Stomach (tissue), 19 donors: ENCODE measurements around the gene VRK2. TPM values are rescaled to one million over a fixed set of nuclear protein-coding genes. Genes with fewer than 3 reads are reported as not detected.

Experiments used
- DNase-seq, 2 donors: peaks; one replicate each; pipeline versions ENCODE4 v3.0.0 to v3.0.0-alpha.2; 2013 to 2019
- H3K27ac ChIP-seq, 5 donors: fragments of 200-600 bp in 4 of 5; sonication (generic) in 4 of 5; one replicate each; pipeline ENCODE4 v1.5.1; 2013 to 2019; ENCODE audit warnings: mild to moderate bottlenecking in 1 of 5, moderate library complexity in 1 of 5
- H3K27me3 ChIP-seq, 3 donors: fragments of 200-600 bp; sonication (generic); one replicate each; pipeline ENCODE4 v1.5.1; 2017 to 2019; ENCODE audit warnings: mixed run types in 1 of 3
- H3K36me3 ChIP-seq, 4 donors: fragments of 200-600 bp; sonication (generic); 1 replicate in 3 of 4; 2 replicates in 1 of 4; pipeline ENCODE4 v1.5.1; 2016 to 2019
- H3K4me1 ChIP-seq, 4 donors: fragments of 200-600 bp; sonication (generic); one replicate each; pipeline ENCODE4 v1.5.1; 2016 to 2019
- H3K4me3 ChIP-seq, 4 donors: fragments of 200-600 bp; sonication (generic) in 3 of 4; one replicate each; pipeline ENCODE4 v1.5.1; 2016 to 2019; ENCODE audit warnings: mild to moderate bottlenecking in 1 of 4
- H3K9me3 ChIP-seq, 4 donors: fragments of 200-600 bp; sonication (generic); one replicate each; pipeline ENCODE4 v1.5.1; 2016 to 2019
- CTCF ChIP-seq, 7 experiments: fragments of 450-650 bp in 4 of 7; fragments of 200-600 bp in 3 of 7; sonication (generic) in 3 of 7; IDR thresholded peaks; one replicate each; pipeline ENCODE4 v1.5.1; 2016 to 2019; ENCODE audit warnings: antibody characterized with exemption in 7 of 7, control low read depth in 2 of 7, mild to moderate bottlenecking in 1 of 7
- EP300 ChIP-seq: sonication (generic); formaldehyde crosslinking; IDR thresholded peaks from one replicate; pipeline ENCODE4 v1.6.1; 2017; ENCODE audit warnings: antibody characterized with exemption
- POLR2A ChIP-seq, 4 donors: fragments of 450-650 bp; IDR thresholded peaks; one replicate each; pipeline ENCODE4 v1.6.1; 2016; ENCODE audit warnings: antibody characterized with exemption in 4 of 4, control low read depth in 2 of 4, mild to moderate bottlenecking in 1 of 4, moderate library complexity in 1 of 4
- POLR2AphosphoS5 ChIP-seq, 3 donors: sonication (generic); formaldehyde crosslinking; IDR thresholded peaks; one replicate each; pipeline ENCODE4 v1.6.1; 2016; ENCODE audit warnings: antibody characterized with exemption in 3 of 3
- WGBS, 5 donors: extraction: QIAGEN DNeasy Blood & Tissue Kit in 3 of 5; methylation state at CpG; one replicate each; pipeline versions ENCODE4 v1.1.5 to v1.1.7; 2013 to 2018; 5-methylcytosine and 5-hydroxymethylcytosine counted together
- intact Hi-C: fragments of 100-400 bp; cut with DNase I; formaldehyde crosslinking; loops from one replicate; pipeline ENCODE4 v1.15.1; 2023; ENCODE audit warnings: low total_unique reads
- long read RNA-seq, 10 donors: transcript quantifications; one replicate each; lab custom pipeline, GENCODE V29; 2026
- polyA plus RNA-seq, 3 donors: library from polyadenylated mRNA; stranded (reverse); fragments of 200-250 nt; gene quantifications; one replicate each; pipeline ENCODE4 v1.2.3, GENCODE V29; 2013
- total RNA-seq, 5 donors: library from RNA; depleted of rRNA; stranded (reverse); fragments of >200 nt; gene quantifications; one replicate each; pipeline versions ENCODE4 v1.1.0 to v1.2.3, GENCODE V29; 2014 to 2016
- donor health status: healthy with polysubstance abuse.
- donor health status: Bipolar disorder and iron deficiency.
- donor health status: healthy.

VRK2 gene
- total RNA-seq = 10 to 100 TPM; 11.1 to 29.9 (median 24.4) TPM
- polyA plus RNA-seq = 10 to 100 TPM; 10.0 to 11.3 (median 10.5) TPM
- long read RNA-seq, donor 1, partial matches to known transcripts = 6 of 7 reads
- long read RNA-seq, donor 1, other reads (novel, unspliced or antisense) = 0 of 7 reads
- long read RNA-seq, donor 2, partial matches to known transcripts = 0 of 1 reads
- long read RNA-seq, donor 2, other reads (novel, unspliced or antisense) = 0 of 1 reads
- long read RNA-seq, donor 3, partial matches to known transcripts = 0 of 1 reads
- long read RNA-seq, donor 3, other reads (novel, unspliced or antisense) = 0 of 1 reads
- long read RNA-seq, donor 4 = 0 reads
- long read RNA-seq, donor 5 = 0 reads
- long read RNA-seq, donor 6 = 0 reads
- long read RNA-seq, donor 7, partial matches to known transcripts = 12 of 14 reads
- long read RNA-seq, donor 7, other reads (novel, unspliced or antisense) = 0 of 14 reads
- long read RNA-seq, donor 8, partial matches to known transcripts = 0 of 2 reads
- long read RNA-seq, donor 8, other reads (novel, unspliced or antisense) = 0 of 2 reads
- long read RNA-seq, donor 9, partial matches to known transcripts = 5 of 8 reads
- long read RNA-seq, donor 9, other reads (novel, unspliced or antisense) = 0 of 8 reads
- long read RNA-seq, donor 10 = 0 reads

- 0% methylated on average over 46 to 76 of the region's 76 CpGs for WGBS, 5 donors
- peak within 1 kb of the TSS; percentile 89 to 98 (median 97) for H3K27ac ChIP-seq
- no peaks in the 10 kb centered on the region for H3K27me3 ChIP-seq
- H3K36me3 ChIP-seq = peaks cover 0 to 7% (median 4%) of the 10 kb centered on the region in 4 donors
- H3K4me1 ChIP-seq = peaks cover 12 to 40% (median 25%) of the 10 kb centered on the region in 4 donors
- H3K9me3 ChIP-seq = no peaks in the 10 kb centered on the region
- peak within 1 kb of the TSS; percentile 54 to 70 (median 67) for H3K4me3 ChIP-seq
- intact Hi-C loops = no loop called here
- TF ChIP-seq CTCF (IDR thresholded peaks at IDR 0.05) = peak in 1 of 7 experiments; percentile 9
- TF ChIP-seq EP300 = no peak
- TF ChIP-seq POLR2A (IDR thresholded peaks at IDR 0.05) = peak in 2 of 4 donors; percentile 17 to 61
- TF ChIP-seq POLR2AphosphoS5 (IDR thresholded peaks at IDR 0.05) = peak; percentile 84 to 94 (median 94)
- peak; percentile 92 to 97 for DNase-seq
These were observed at the start of gene VRK2 for GRCh38 chr2:58046585-58047372. Gene VRK2 (plus strand): TSS chr2:58046806. CDS start chr2:58048832, 2,026 bp downstream.

- no peaks in the 10 kb centered on the region for H3K4me1 ChIP-seq
- no peak for DNase-seq
- H3K4me3 ChIP-seq = no peak overlapping the region
- 80 to 88% (median 85%) methylated on average over 2 of the region's 2 CpGs for WGBS, 5 donors
- TF ChIP-seq POLR2AphosphoS5 (IDR thresholded peaks at IDR 0.05) = no peak
- TF ChIP-seq POLR2A (IDR thresholded peaks at IDR 0.05) = no peak
- TF ChIP-seq EP300 = no peak
- no peaks in the 10 kb centered on the region for H3K36me3 ChIP-seq
- no peak overlapping the region for H3K27ac ChIP-seq
- intact Hi-C loops = no loop called here
- H3K27me3 ChIP-seq = no peaks in the 10 kb centered on the region
- H3K9me3 ChIP-seq = no peaks in the 10 kb centered on the region
These were observed 40.2 kb upstream of the VRK2 start for GRCh38 chr2:58006256-58006951.

- no peak for DNase-seq
- Histone ChIP-seq H3K27me3 (no peaks in the 10 kb centered on the region), H3K4me3 (no peak overlapping the region), H3K9me3 (no peaks in the 10 kb centered on the region), H3K4me1 (no peaks in the 10 kb centered on the region), H3K27ac (no peak overlapping the region), H3K36me3 (no peaks in the 10 kb centered on the region)
- 53 to 91% (median 89%) methylated on average over 1 of the region's 1 CpG for WGBS, 5 donors
- intact Hi-C loops = no loop called here
- TF ChIP-seq EP300 (no peak), POLR2A (IDR thresholded peaks at IDR 0.05) (no peak), POLR2AphosphoS5 (IDR thresholded peaks at IDR 0.05) (no peak), CTCF (IDR thresholded peaks at IDR 0.05) (no peak)
These were observed 39.7 kb upstream of the VRK2 start for GRCh38 chr2:58006952-58007284.

DNA sequence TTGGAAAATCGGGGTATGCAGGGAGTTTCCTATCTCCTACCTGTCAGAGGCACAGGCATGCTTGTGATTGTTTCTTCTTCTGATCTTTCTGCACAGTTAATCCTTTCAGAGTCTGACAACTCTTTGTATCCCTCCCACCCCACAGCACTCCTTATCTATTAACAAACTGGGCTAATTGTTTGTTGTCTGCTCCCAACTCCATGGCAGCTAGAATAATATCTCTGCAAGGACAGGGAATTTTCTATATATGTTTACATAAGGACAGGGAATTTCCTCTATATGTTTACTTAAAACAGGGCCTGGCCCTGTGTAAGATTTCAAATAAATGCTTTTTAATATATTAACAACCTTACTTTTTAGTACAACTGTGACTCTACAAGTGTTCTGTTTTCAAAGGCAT is 36.0 kb upstream of the VRK2 start:
- Histone ChIP-seq H3K4me3 (no peak overlapping the region), H3K4me1 (no peaks in the 10 kb centered on the region), H3K9me3 (no peaks in the 10 kb centered on the region), H3K36me3 (no peaks in the 10 kb centered on the region), H3K27ac (no peak overlapping the region), H3K27me3 (no peaks in the 10 kb centered on the region)
- WGBS, 5 donors = 32 to 56% (median 37%) methylated on average over 1 of the region's 1 CpG
- DNase-seq = peak in 1 of 2 donors; percentile 24
- TF ChIP-seq CTCF (IDR thresholded peaks at IDR 0.05) = no peak
- no peak for TF ChIP-seq EP300
- no peak for TF ChIP-seq POLR2AphosphoS5 (IDR thresholded peaks at IDR 0.05)
- TF ChIP-seq POLR2A (IDR thresholded peaks at IDR 0.05) = no peak
- intact Hi-C loops = no loop called here
